GM12878 (cell line): ENCODE results near the gene TIGD1. TPM values are rescaled to one million over a fixed set of nuclear protein-coding genes. Genes with fewer than 3 reads are reported as not detected.
A peak's percentile ranks its signal among the peaks of the same experiment; 100 is the strongest.

Experiments
- CREB1 ChIP-seq: IDR thresholded peaks from 2 replicates; pipeline ENCODE4 v1.6.1; 2012; ENCODE audit warnings: low read depth, mild to moderate bottlenecking, inconsistent platforms
- MEF2A ChIP-seq: IDR thresholded peaks from 2 replicates; pipeline ENCODE4 v1.6.1; 2011; ENCODE audit warnings: low read depth, mild to moderate bottlenecking, low read length, moderate library complexity; ENCODE audit not compliant: insufficient read depth
- MYC ChIP-seq: IDR thresholded peaks from 2 replicates; pipeline ENCODE4 v1.6.1; 2011; ENCODE audit warnings: mild to moderate bottlenecking, low read length, moderate library complexity, inconsistent platforms; ENCODE audit not compliant: insufficient read depth, insufficient replicate concordance, insufficient read length, severe bottlenecking
- PML ChIP-seq: IDR thresholded peaks from 2 replicates; pipeline ENCODE4 v1.6.1; 2012; ENCODE audit warnings: low read length, inconsistent platforms
- SP1 ChIP-seq: IDR thresholded peaks from one replicate; pipeline ENCODE4 v1.6.1; 2011; ENCODE audit warnings: low read depth, low read length
- SUZ12 ChIP-seq: fragments of 200-600 bp; sonication (generic); IDR thresholded peaks from one replicate; pipeline ENCODE4 v1.6.1; 2018; ENCODE audit warnings: antibody characterized with exemption, mild to moderate bottlenecking; ENCODE audit not compliant: unreplicated experiment
- TCF12 ChIP-seq: IDR thresholded peaks from 2 replicates; pipeline ENCODE4 v1.6.1; 2011; ENCODE audit warnings: low read depth, mild to moderate bottlenecking, low read length
- WRNIP1 ChIP-seq: IDR thresholded peaks from 2 replicates; pipeline ENCODE4 v1.6.1; 2011; ENCODE audit warnings: low read depth, low read length, improper control_type of control experiment, borderline replicate concordance
- ZNF24 ChIP-seq: fragments of 450-650 bp; IDR thresholded peaks from 2 replicates; pipeline ENCODE4 v1.6.1; 2017; ENCODE audit warnings: antibody characterized with exemption, mild to moderate bottlenecking
- polyA plus RNA-seq, 11 experiments: library from polyadenylated mRNA; depleted of rRNA in 4 of 11; unstranded in 6 of 11; stranded (reverse) in 5 of 11; fragments of >200 nt; fragmentation: Nextera tagmentation in 4 of 11; fragmentation: Illumina TruSeq in 1 of 11; extraction: Ambion mirVana in 4 of 11; extraction: Trizol in 1 of 11; gene quantifications; 1 replicate in 1 of 11; 2 replicates in 10 of 11; pipeline versions ENCODE4 v1.2.1 to v1.2.3, GENCODE V29; 2011 to 2016; ENCODE audit warnings: inconsistent platforms in 2 of 11, missing spikeins in 2 of 11, low read depth in 1 of 11
- total RNA-seq, 4 experiments: library from RNA; depleted of rRNA in 3 of 4; stranded (reverse); fragments of >200 nt in 3 of 4; fragmentation: Illumina TruSeq in 1 of 4; extraction: Trizol in 1 of 4; gene quantifications; 2 replicates each; pipeline versions ENCODE4 v1.2.1 to v1.2.3, GENCODE V29; 2013 to 2021
- TF ChIP-seq, protein P1 (sequence below): fragments of 450-650 bp; IDR thresholded peaks from 2 replicates; pipeline ENCODE4 v1.6.1; 2017; ENCODE audit warnings: mild to moderate bottlenecking, moderate library complexity
- TF ChIP-seq, protein P2 (sequence below): IDR thresholded peaks from 2 replicates; pipeline ENCODE4 v1.6.1; 2012; ENCODE audit warnings: mild to moderate bottlenecking, low read depth, low read length
- TF ChIP-seq, protein P3 (sequence below): IDR thresholded peaks from 2 replicates; pipeline ENCODE4 v1.6.1; 2012; ENCODE audit warnings: low read depth, low read length, improper control_type of control experiment
- TF ChIP-seq, protein P4 (sequence below): fragments of 450-650 bp; IDR thresholded peaks from 2 replicates; pipeline ENCODE4 v1.6.1; 2017; ENCODE audit warnings: mild to moderate bottlenecking, low read depth, inconsistent platforms; ENCODE audit not compliant: poor library complexity, severe bottlenecking
- TF ChIP-seq, protein P5 (sequence below): IDR thresholded peaks from 2 replicates; pipeline ENCODE4 v1.6.1; 2012; ENCODE audit warnings: low read length, inconsistent platforms

TIGD1 gene
- total and polyA plus RNA-seq, 10 of the 15 experiments (the other 5 are each of a cell fraction or from before 2014, with no cell fraction given), result 1.4 to 8.4 (median 5.6) TPM

DNA sequence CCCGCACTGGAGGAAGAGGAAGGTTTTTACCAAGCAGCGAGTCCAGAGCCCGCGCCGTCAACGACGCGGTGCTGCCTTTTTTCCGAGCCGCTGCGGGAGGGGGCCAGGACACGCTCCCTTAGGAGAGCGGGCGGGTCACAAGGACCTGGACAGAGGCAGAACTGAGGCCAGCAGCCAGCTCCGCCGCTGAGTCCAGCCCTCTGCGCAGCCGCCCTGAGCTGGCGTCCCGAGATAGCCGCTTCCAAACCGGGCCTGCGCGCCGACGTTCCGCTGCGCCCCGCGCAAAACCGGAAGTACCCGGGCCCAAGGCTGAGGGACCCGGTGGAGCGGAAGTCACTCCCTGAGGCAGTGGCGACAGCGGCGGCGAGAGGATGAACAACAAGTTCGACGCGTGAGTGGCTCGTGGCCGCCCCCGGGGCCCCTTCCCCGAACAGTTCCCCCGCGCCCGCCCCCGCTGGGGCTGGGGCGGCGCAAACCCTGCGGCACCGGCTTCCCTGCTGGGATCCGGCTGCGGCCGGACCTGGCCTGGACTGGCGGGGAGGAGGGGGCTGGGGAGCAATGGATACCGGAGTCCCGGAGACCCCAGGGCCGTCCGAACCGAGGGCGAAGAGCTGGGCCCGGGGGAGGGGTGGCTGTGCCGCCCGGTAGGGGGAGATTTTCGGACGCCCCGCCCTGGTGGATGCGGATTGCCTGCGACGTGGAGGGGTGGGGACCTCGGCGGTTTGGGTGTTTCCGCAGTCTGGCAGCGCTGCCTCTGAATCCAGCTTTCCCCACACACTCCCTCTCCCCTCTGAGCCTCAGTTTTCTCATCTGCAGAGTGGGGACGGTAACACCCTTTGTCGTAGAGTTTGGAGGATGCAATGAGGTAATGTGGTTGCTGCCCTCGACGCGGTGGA is at the start of gene TIGD1, which contains the start of gene EIF4E2 (continued):
- TF ChIP-seq, protein P1, sequence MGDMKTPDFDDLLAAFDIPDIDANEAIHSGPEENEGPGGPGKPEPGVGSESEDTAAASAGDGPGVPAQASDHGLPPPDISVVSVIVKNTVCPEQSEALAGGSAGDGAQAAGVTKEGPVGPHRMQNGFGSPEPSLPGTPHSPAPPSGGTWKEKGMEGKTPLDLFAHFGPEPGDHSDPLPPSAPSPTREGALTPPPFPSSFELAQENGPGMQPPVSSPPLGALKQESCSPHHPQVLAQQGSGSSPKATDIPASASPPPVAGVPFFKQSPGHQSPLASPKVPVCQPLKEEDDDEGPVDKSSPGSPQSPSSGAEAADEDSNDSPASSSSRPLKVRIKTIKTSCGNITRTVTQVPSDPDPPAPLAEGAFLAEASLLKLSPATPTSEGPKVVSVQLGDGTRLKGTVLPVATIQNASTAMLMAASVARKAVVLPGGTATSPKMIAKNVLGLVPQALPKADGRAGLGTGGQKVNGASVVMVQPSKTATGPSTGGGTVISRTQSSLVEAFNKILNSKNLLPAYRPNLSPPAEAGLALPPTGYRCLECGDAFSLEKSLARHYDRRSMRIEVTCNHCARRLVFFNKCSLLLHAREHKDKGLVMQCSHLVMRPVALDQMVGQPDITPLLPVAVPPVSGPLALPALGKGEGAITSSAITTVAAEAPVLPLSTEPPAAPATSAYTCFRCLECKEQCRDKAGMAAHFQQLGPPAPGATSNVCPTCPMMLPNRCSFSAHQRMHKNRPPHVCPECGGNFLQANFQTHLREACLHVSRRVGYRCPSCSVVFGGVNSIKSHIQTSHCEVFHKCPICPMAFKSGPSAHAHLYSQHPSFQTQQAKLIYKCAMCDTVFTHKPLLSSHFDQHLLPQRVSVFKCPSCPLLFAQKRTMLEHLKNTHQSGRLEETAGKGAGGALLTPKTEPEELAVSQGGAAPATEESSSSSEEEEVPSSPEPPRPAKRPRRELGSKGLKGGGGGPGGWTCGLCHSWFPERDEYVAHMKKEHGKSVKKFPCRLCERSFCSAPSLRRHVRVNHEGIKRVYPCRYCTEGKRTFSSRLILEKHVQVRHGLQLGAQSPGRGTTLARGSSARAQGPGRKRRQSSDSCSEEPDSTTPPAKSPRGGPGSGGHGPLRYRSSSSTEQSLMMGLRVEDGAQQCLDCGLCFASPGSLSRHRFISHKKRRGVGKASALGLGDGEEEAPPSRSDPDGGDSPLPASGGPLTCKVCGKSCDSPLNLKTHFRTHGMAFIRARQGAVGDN, result peak; percentile 90
- TF ChIP-seq MYC, result no peak
- TF ChIP-seq, protein P2, sequence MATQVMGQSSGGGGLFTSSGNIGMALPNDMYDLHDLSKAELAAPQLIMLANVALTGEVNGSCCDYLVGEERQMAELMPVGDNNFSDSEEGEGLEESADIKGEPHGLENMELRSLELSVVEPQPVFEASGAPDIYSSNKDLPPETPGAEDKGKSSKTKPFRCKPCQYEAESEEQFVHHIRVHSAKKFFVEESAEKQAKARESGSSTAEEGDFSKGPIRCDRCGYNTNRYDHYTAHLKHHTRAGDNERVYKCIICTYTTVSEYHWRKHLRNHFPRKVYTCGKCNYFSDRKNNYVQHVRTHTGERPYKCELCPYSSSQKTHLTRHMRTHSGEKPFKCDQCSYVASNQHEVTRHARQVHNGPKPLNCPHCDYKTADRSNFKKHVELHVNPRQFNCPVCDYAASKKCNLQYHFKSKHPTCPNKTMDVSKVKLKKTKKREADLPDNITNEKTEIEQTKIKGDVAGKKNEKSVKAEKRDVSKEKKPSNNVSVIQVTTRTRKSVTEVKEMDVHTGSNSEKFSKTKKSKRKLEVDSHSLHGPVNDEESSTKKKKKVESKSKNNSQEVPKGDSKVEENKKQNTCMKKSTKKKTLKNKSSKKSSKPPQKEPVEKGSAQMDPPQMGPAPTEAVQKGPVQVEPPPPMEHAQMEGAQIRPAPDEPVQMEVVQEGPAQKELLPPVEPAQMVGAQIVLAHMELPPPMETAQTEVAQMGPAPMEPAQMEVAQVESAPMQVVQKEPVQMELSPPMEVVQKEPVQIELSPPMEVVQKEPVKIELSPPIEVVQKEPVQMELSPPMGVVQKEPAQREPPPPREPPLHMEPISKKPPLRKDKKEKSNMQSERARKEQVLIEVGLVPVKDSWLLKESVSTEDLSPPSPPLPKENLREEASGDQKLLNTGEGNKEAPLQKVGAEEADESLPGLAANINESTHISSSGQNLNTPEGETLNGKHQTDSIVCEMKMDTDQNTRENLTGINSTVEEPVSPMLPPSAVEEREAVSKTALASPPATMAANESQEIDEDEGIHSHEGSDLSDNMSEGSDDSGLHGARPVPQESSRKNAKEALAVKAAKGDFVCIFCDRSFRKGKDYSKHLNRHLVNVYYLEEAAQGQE, result peak; percentile 55
- 0 out of 2 replicates have a peak, but pooled peaks have one; percentile 50 for TF ChIP-seq MEF2A
- peak; percentile 83 for TF ChIP-seq PML
- TF ChIP-seq, protein P3, sequence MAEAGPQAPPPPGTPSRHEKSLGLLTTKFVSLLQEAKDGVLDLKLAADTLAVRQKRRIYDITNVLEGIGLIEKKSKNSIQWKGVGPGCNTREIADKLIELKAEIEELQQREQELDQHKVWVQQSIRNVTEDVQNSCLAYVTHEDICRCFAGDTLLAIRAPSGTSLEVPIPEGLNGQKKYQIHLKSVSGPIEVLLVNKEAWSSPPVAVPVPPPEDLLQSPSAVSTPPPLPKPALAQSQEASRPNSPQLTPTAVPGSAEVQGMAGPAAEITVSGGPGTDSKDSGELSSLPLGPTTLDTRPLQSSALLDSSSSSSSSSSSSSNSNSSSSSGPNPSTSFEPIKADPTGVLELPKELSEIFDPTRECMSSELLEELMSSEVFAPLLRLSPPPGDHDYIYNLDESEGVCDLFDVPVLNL, result no peak
- peak; percentile 57; the same call in 1 of the 2 replicates for TF ChIP-seq TCF12
- TF ChIP-seq, protein P4, sequence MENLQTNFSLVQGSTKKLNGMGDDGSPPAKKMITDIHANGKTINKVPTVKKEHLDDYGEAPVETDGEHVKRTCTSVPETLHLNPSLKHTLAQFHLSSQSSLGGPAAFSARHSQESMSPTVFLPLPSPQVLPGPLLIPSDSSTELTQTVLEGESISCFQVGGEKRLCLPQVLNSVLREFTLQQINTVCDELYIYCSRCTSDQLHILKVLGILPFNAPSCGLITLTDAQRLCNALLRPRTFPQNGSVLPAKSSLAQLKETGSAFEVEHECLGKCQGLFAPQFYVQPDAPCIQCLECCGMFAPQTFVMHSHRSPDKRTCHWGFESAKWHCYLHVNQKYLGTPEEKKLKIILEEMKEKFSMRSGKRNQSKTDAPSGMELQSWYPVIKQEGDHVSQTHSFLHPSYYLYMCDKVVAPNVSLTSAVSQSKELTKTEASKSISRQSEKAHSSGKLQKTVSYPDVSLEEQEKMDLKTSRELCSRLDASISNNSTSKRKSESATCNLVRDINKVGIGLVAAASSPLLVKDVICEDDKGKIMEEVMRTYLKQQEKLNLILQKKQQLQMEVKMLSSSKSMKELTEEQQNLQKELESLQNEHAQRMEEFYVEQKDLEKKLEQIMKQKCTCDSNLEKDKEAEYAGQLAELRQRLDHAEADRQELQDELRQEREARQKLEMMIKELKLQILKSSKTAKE, result no peak
- TF ChIP-seq ZNF24, result 0 out of 2 replicates have a peak, but pooled peaks have one; percentile 3
- no peak for TF ChIP-seq SP1
- no peak for TF ChIP-seq SUZ12
- TF ChIP-seq WRNIP1, result 0 out of 2 replicates have a peak, but pooled peaks have one; percentile 37
- TF ChIP-seq, protein P5, sequence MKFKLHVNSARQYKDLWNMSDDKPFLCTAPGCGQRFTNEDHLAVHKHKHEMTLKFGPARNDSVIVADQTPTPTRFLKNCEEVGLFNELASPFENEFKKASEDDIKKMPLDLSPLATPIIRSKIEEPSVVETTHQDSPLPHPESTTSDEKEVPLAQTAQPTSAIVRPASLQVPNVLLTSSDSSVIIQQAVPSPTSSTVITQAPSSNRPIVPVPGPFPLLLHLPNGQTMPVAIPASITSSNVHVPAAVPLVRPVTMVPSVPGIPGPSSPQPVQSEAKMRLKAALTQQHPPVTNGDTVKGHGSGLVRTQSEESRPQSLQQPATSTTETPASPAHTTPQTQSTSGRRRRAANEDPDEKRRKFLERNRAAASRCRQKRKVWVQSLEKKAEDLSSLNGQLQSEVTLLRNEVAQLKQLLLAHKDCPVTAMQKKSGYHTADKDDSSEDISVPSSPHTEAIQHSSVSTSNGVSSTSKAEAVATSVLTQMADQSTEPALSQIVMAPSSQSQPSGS, result no peak
- peak; percentile 74 for TF ChIP-seq CREB1
